OCI-LY7 (cell line): ENCODE results near the gene SMCP.

ENCODE experiments used
- CTCF ChIP-seq: fragments of 200-600 bp; sonication (generic); conservative IDR thresholded peaks from 2 replicates; pipeline ENCODE4 v1.5.1; 2014; ENCODE audit warnings: mild to moderate bottlenecking, antibody characterized with exemption, low read length, moderate library complexity, mixed read lengths
- EZH2phosphoT487 ChIP-seq: fragments of 200-600 bp; sonication (generic); IDR thresholded peaks from 2 replicates; pipeline ENCODE4 v1.6.1; 2018; ENCODE audit warnings: low read depth, borderline replicate concordance, mild to moderate bottlenecking, mixed run types, antibody characterized with exemption, low read length, moderate library complexity, mixed read lengths

DNA sequence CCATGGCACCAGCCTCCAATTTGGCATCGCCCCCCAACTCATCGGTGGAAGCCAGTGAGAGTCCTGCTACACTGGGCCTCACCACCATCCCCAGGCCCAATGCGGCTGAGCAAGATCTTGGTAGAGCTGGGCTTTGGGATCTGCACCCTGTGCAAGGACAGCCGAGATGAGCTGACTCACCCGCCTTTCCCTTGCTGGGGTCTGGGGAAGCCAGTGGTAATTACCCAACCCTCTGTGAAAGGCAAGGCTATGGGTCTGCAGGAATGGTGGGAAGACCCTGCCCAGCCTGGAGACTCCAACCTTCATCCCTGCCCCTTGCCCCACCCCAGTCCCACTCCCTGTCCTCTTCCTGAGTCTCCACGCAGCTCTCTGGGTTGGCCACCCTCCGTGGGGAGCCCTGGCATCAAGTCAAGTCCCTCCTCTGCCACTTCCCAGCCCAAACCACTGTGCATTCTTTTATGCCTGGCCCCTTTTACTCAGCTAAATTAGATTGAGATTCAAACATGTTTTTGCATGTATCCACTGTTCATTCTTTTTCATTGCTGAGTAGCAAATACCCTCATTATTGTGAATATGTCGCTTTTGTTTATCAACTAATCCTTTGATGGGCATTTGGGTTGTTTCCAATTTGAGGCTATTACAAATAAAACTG is 8.8 kb downstream of the SMCP start:
- TF ChIP-seq CTCF (no peak), EZH2phosphoT487 (no peak)
